HAP-1 (cell line): ENCODE measurements around the gene FXYD6.
A peak's percentile ranks its signal among the peaks of the same experiment; 100 is the strongest.

ENCODE experiments used
- DNase-seq, 2 experiments: peaks; one replicate each; pipeline ENCODE4 v3.0.0-alpha.2; 2016 to 2020; ENCODE audit warnings: low spot score in 2 of 2
- H3K27me3 ChIP-seq: fragments of 250-450 bp; sonication (Bioruptor Pico); 2 replicates; pipeline ENCODE4 v1.5.1; 2020; ENCODE audit warnings: low read depth, mild to moderate bottlenecking, moderate library complexity
- H3K36me3 ChIP-seq: fragments of 250-450 bp; sonication (Bioruptor Pico); replicated peaks from 2 replicates; pipeline ENCODE4 v1.5.1; 2020; ENCODE audit warnings: mild to moderate bottlenecking
- H3K4me1 ChIP-seq: fragments of 250-450 bp; sonication (Bioruptor Pico); 2 replicates; pipeline ENCODE4 v1.5.1; 2020; ENCODE audit warnings: mild to moderate bottlenecking
- H3K4me3 ChIP-seq: fragments of 250-450 bp; sonication (Bioruptor Pico); 2 replicates; pipeline ENCODE4 v1.5.1; 2020; ENCODE audit warnings: mild to moderate bottlenecking, moderate library complexity
- H3K9me3 ChIP-seq: fragments of 250-450 bp; sonication (Bioruptor Pico); 2 replicates; pipeline ENCODE4 v1.5.1; 2020; ENCODE audit warnings: mild to moderate bottlenecking, moderate library complexity
- in situ Hi-C: fragments of 300-500 bp; cut with MboI; formaldehyde crosslinking; loops from 3 replicates; pipeline ENCODE4 v1.14.3; 2020; ENCODE audit warnings: low sequenced_read_pairs, inconsistent platforms, mixed read lengths

FXYD6 gene

GRCh38 chr11:117906710-117907109 lies 30.3 kb upstream of the FXYD6 start:
- in situ Hi-C loops: no loop called here
- no peak for DNase-seq

GRCh38 chr11:117906126-117906525 lies 29.7 kb upstream of the FXYD6 start:
- in situ Hi-C loops: no loop called here
- Histone ChIP-seq H3K4me1 (peaks cover 4% of the 10 kb centered on the region), H3K27me3 (no peaks in the 10 kb centered on the region), H3K4me3 (no peak overlapping the region), H3K9me3 (no peaks in the 10 kb centered on the region), H3K36me3 (no peaks in the 10 kb centered on the region)
- DNase-seq: no peak

More at GRCh38 chr11:117906710-117907109, 30.3 kb upstream of the FXYD6 start:
- Histone ChIP-seq H3K4me1 (peaks cover 4% of the 10 kb centered on the region), H3K9me3 (no peaks in the 10 kb centered on the region), H3K36me3 (no peaks in the 10 kb centered on the region), H3K4me3 (no peak overlapping the region), H3K27me3 (no peaks in the 10 kb centered on the region)

- Histone ChIP-seq H3K4me1 (peaks cover 4% of the 10 kb centered on the region), H3K4me3 (no peak overlapping the region), H3K27me3 (no peaks in the 10 kb centered on the region), H3K36me3 (no peaks in the 10 kb centered on the region), H3K9me3 (no peaks in the 10 kb centered on the region)
- DNase-seq: no peak
- in situ Hi-C loops: no loop called here
Observed at GRCh38 chr11:117905524-117905923, 29.1 kb upstream of the FXYD6 start.

- Histone ChIP-seq H3K4me3 (no peak overlapping the region), H3K9me3 (no peaks in the 10 kb centered on the region), H3K4me1 (peaks cover 4% of the 10 kb centered on the region), H3K36me3 (no peaks in the 10 kb centered on the region), H3K27me3 (no peaks in the 10 kb centered on the region)
- in situ Hi-C loops: no loop called here
- DNase-seq: no peak
Observed at GRCh38 chr11:117903505-117904382, 27.3 kb upstream of the FXYD6 start.

GRCh38 chr11:117902001-117902845 lies 25.8 kb upstream of the FXYD6 start:
- DNase-seq: no peak
- no peaks in the 10 kb centered on the region for H3K9me3 ChIP-seq
- no peak overlapping the region for H3K4me3 ChIP-seq
- H3K4me1 ChIP-seq: no peaks in the 10 kb centered on the region; the same call in 1 of the 2 replicates
- H3K27me3 ChIP-seq: no peaks in the 10 kb centered on the region
- no peaks in the 10 kb centered on the region for H3K36me3 ChIP-seq
- in situ Hi-C loops: no loop called here

GRCh38 chr11:117901601-117902000 lies 25.1 kb upstream of the FXYD6 start:
- H3K9me3 ChIP-seq: no peaks in the 10 kb centered on the region
- H3K4me3 ChIP-seq: no peak overlapping the region
- H3K4me1 ChIP-seq: no peaks in the 10 kb centered on the region
- H3K27me3 ChIP-seq: no peaks in the 10 kb centered on the region
- no peak for DNase-seq
- in situ Hi-C loops: no loop called here
- no peaks in the 10 kb centered on the region for H3K36me3 ChIP-seq

GRCh38 chr11:117900720-117901440 lies 24.4 kb upstream of the FXYD6 start:
- DNase-seq: no peak
- no peaks in the 10 kb centered on the region for H3K9me3 ChIP-seq
- H3K36me3 ChIP-seq: no peaks in the 10 kb centered on the region
- no peaks in the 10 kb centered on the region for H3K27me3 ChIP-seq
- no peaks in the 10 kb centered on the region for H3K4me1 ChIP-seq
- in situ Hi-C loops: no loop called here
- H3K4me3 ChIP-seq: no peak overlapping the region

GRCh38 chr11:117900121-117900648 lies 23.7 kb upstream of the FXYD6 start:
- no peak for DNase-seq
- no peaks in the 10 kb centered on the region for H3K36me3 ChIP-seq
- no peaks in the 10 kb centered on the region for H3K4me1 ChIP-seq
- in situ Hi-C loops: no loop called here
- H3K9me3 ChIP-seq: no peaks in the 10 kb centered on the region
- no peak overlapping the region for H3K4me3 ChIP-seq
- H3K27me3 ChIP-seq: no peaks in the 10 kb centered on the region

- Histone ChIP-seq H3K9me3 (no peaks in the 10 kb centered on the region), H3K36me3 (no peaks in the 10 kb centered on the region), H3K27me3 (peaks cover 5% of the 10 kb centered on the region; the same call in 1 of the 2 replicates), H3K4me1 (no peaks in the 10 kb centered on the region), H3K4me3 (no peak overlapping the region)
- in situ Hi-C loops: no loop called here
- no peak for DNase-seq
Observed at GRCh38 chr11:117898059-117898458, 21.6 kb upstream of the FXYD6 start.

- in situ Hi-C loops: no loop called here
- no peaks in the 10 kb centered on the region for H3K4me1 ChIP-seq
- no peak overlapping the region for H3K4me3 ChIP-seq
- H3K27me3 ChIP-seq: peaks cover 5% of the 10 kb centered on the region; the same call in 1 of the 2 replicates
- H3K9me3 ChIP-seq: no peaks in the 10 kb centered on the region
- H3K36me3 ChIP-seq: no peaks in the 10 kb centered on the region
- no peak for DNase-seq
Observed at GRCh38 chr11:117892651-117893050, 16.2 kb upstream of the FXYD6 start.

GRCh38 chr11:117891362-117891761 lies 14.9 kb upstream of the FXYD6 start:
- no peaks in the 10 kb centered on the region for H3K4me1 ChIP-seq
- H3K4me3 ChIP-seq: no peak overlapping the region
- H3K27me3 ChIP-seq: peaks cover 5% of the 10 kb centered on the region; the same call in 1 of the 2 replicates
- DNase-seq: peak in 1 of 2 experiments; percentile 1
- no peaks in the 10 kb centered on the region for H3K36me3 ChIP-seq
- H3K9me3 ChIP-seq: no peaks in the 10 kb centered on the region
- in situ Hi-C loops: no loop called here

- Histone ChIP-seq H3K4me1 (no peaks in the 10 kb centered on the region), H3K36me3 (no peaks in the 10 kb centered on the region), H3K4me3 (no peak overlapping the region), H3K9me3 (no peaks in the 10 kb centered on the region), H3K27me3 (no peaks in the 10 kb centered on the region)
- peak in 1 of 2 experiments; percentile 1 for DNase-seq
- in situ Hi-C loops: no loop called here
Observed at GRCh38 chr11:117888139-117888566, 11.7 kb upstream of the FXYD6 start.

- DNase-seq: no peak
- in situ Hi-C loops: no loop called here
- Histone ChIP-seq H3K9me3 (no peaks in the 10 kb centered on the region), H3K36me3 (no peaks in the 10 kb centered on the region), H3K27me3 (no peaks in the 10 kb centered on the region), H3K4me3 (no peak overlapping the region), H3K4me1 (peaks cover 2% of the 10 kb centered on the region)
Observed at GRCh38 chr11:117887431-117888138, 11.1 kb upstream of the FXYD6 start.
